HEK293 (cell line): ENCODE measurements around the gene TEX14.

Experiments
- HOXC10 ChIP-seq: sonication (generic); formaldehyde crosslinking; IDR thresholded peaks from 2 replicates; pipeline ENCODE4 v1.8.1; 2023; ENCODE audit warnings: mild to moderate bottlenecking, missing genetic modification reagents
- IKZF3 ChIP-seq: fragments of 450-650 bp; IDR thresholded peaks from 2 replicates; pipeline ENCODE4 v1.5.0; 2018; ENCODE audit warnings: missing biosample characterization, mild to moderate bottlenecking, missing genetic modification characterization, moderate library complexity
- KLF1 ChIP-seq: fragments of 450-650 bp; formaldehyde crosslinking; IDR thresholded peaks from 2 replicates; pipeline ENCODE4 v1.5.1; 2016; ENCODE audit warnings: missing biosample characterization, missing genetic modification characterization
- KLF17 ChIP-seq: fragments of 450-650 bp; formaldehyde crosslinking; IDR thresholded peaks from 2 replicates; pipeline ENCODE4 v1.5.1; 2016; ENCODE audit warnings: missing biosample characterization, missing genetic modification characterization
- PBX3 ChIP-seq: sonication (generic); formaldehyde crosslinking; IDR thresholded peaks from 2 replicates; pipeline ENCODE4 v1.8.1; 2022; ENCODE audit warnings: mild to moderate bottlenecking, moderate library complexity, missing genetic modification reagents
- SCRT1 ChIP-seq: fragments of 450-650 bp; formaldehyde crosslinking; IDR thresholded peaks from 2 replicates; pipeline ENCODE4 v1.5.1; 2016; ENCODE audit warnings: missing biosample characterization, missing genetic modification characterization, borderline replicate concordance
- ZBTB11 ChIP-seq: fragments of 450-650 bp; formaldehyde crosslinking; conservative IDR thresholded peaks from 2 replicates; pipeline ENCODE4 v1.5.1; 2016; ENCODE audit warnings: low read depth, missing biosample characterization, missing genetic modification characterization
- ZFP69B ChIP-seq: fragments of 450-650 bp; formaldehyde crosslinking; IDR thresholded peaks from 2 replicates; pipeline ENCODE4 v1.5.1; 2016; ENCODE audit warnings: missing biosample characterization, missing genetic modification characterization
- ZNF157 ChIP-seq: fragments of 450-650 bp; formaldehyde crosslinking; IDR thresholded peaks from 2 replicates; pipeline ENCODE4 v1.5.1; 2016; ENCODE audit warnings: missing biosample characterization, missing genetic modification characterization
- ZNF280C ChIP-seq: fragments of 450-650 bp; formaldehyde crosslinking; IDR thresholded peaks from 2 replicates; pipeline ENCODE4 v1.5.1; 2016; ENCODE audit warnings: missing biosample characterization, missing genetic modification characterization
- ZNF311 ChIP-seq: fragments of 450-650 bp; formaldehyde crosslinking; IDR thresholded peaks from 2 replicates; pipeline ENCODE4 v1.5.1; 2017; ENCODE audit warnings: missing biosample characterization, missing genetic modification characterization, borderline replicate concordance
- ZNF37A ChIP-seq: fragments of 450-650 bp; IDR thresholded peaks from 2 replicates; pipeline ENCODE4 v1.5.1; 2018; ENCODE audit warnings: missing biosample characterization, missing genetic modification characterization
- ZNF391 ChIP-seq: fragments of 450-650 bp; formaldehyde crosslinking; IDR thresholded peaks from 2 replicates; pipeline ENCODE4 v1.5.1; 2016; ENCODE audit warnings: low read depth, missing biosample characterization, missing genetic modification characterization, borderline replicate concordance
- ZNF449 ChIP-seq: fragments of 450-650 bp; formaldehyde crosslinking; IDR thresholded peaks from 2 replicates; pipeline ENCODE4 v1.5.1; 2017; ENCODE audit warnings: missing biosample characterization, mild to moderate bottlenecking, missing genetic modification characterization, moderate library complexity
- ZNF473 ChIP-seq: fragments of 450-650 bp; formaldehyde crosslinking; IDR thresholded peaks from 2 replicates; pipeline ENCODE4 v1.5.1; 2017; ENCODE audit warnings: missing biosample characterization, missing genetic modification characterization
- ZNF488 ChIP-seq: fragments of 450-650 bp; formaldehyde crosslinking; IDR thresholded peaks from 2 replicates; pipeline ENCODE4 v1.5.1; 2016; ENCODE audit warnings: missing biosample characterization, missing genetic modification characterization
- ZNF529 ChIP-seq: fragments of 450-650 bp; formaldehyde crosslinking; IDR thresholded peaks from 2 replicates; pipeline ENCODE4 v1.5.1; 2017; ENCODE audit warnings: missing genetic modification characterization, missing biosample characterization; ENCODE audit not compliant: insufficient replicate concordance
- ZNF596 ChIP-seq: fragments of 450-650 bp; IDR thresholded peaks from 2 replicates; pipeline ENCODE4 v1.5.0; 2018; ENCODE audit warnings: missing biosample characterization, mild to moderate bottlenecking, missing genetic modification characterization, moderate library complexity
- ZNF621 ChIP-seq: fragments of 450-650 bp; formaldehyde crosslinking; IDR thresholded peaks from 2 replicates; pipeline ENCODE4 v1.5.1; 2017; ENCODE audit warnings: missing biosample characterization, missing genetic modification characterization
- ZNF639 ChIP-seq: fragments of 450-650 bp; formaldehyde crosslinking; IDR thresholded peaks from 2 replicates; pipeline ENCODE4 v1.5.1; 2016; ENCODE audit warnings: missing biosample characterization, missing genetic modification characterization
- ZNF658 ChIP-seq: fragments of 450-650 bp; formaldehyde crosslinking; IDR thresholded peaks from 2 replicates; pipeline ENCODE4; 2016; ENCODE audit warnings: missing biosample characterization, missing genetic modification characterization
- ZSCAN18 ChIP-seq: fragments of 450-650 bp; formaldehyde crosslinking; IDR thresholded peaks from 2 replicates; pipeline ENCODE4 v1.5.1; 2016; ENCODE audit warnings: missing biosample characterization, missing genetic modification characterization
- ZSCAN5A ChIP-seq: fragments of 450-650 bp; formaldehyde crosslinking; IDR thresholded peaks from 2 replicates; pipeline ENCODE4 v1.5.1; 2016; ENCODE audit warnings: missing biosample characterization, missing genetic modification characterization

Gene TEX14

GRCh38 chr17:58679263-58680037 is 12.4 kb downstream of the TEX14 start (continued):
- TF ChIP-seq HOXC10 (CRISPR knock-in tag) (no peak), ZNF529 (tag by site-specific recombination) (no peak), ZSCAN5A (no peak), ZNF639 (tag by site-specific recombination) (peak; percentile 93), ZNF280C (tag by site-specific recombination) (no peak), ZFP69B (peak; percentile 84), IKZF3 (tag by site-specific recombination) (peak; percentile 98), PBX3 (no peak), ZNF157 (tag by site-specific recombination) (no peak), ZNF488 (no peak), SCRT1 (no peak), ZNF449 (tag by site-specific recombination) (peak; percentile 35; the same call in 1 of the 2 replicates), ZSCAN18 (no peak; the same call in 1 of the 2 replicates), ZBTB11 (tag by site-specific recombination) (peak; percentile 34), ZNF596 (tag by site-specific recombination) (peak; percentile 55; the same call in 1 of the 2 replicates), ZNF37A (tag by site-specific recombination) (no peak), ZNF311 (tag by site-specific recombination) (no peak), ZNF391 (0 out of 2 replicates have a peak, but pooled peaks have one; percentile 50), KLF1 (tag by site-specific recombination) (peak; percentile 50; the same call in 1 of the 2 replicates), ZNF621 (tag by site-specific recombination) (no peak), ZNF658 (tag by site-specific recombination) (no peak), ZNF473 (tag by site-specific recombination) (no peak), KLF17 (tag by site-specific recombination) (peak; percentile 95)
